GM18498 (cell line): Measurements from ENCODE around the gene ARRB1.

ENCODE experiments used
- ATAC-seq: cut with Tn5 transposase; IDR thresholded peaks from one replicate; pipeline ENCODE4 v1.9.1; 2021; ENCODE audit warnings: mild to moderate bottlenecking, moderate library complexity; ENCODE audit not compliant: unreplicated experiment

Gene ARRB1

DNA sequence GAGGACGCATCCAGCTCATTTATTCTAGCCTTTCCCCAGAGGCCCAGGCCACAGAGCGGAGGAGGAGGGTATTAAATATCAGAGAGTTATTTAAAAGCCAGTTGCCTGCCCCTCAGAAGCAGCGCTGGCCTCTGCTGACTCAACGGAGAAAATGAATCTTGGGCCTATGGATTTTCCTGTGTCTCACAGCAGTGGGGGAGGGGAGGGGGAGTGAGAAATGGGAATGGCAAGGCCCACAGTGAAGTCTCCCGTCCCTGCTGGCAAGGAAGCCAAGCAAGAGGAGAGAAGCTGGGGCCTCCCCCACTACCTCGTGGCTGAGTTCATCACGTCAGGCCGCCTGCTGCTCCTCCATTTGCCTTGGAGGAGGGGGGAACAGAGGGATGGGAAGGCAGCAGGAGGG lies 115.4 kb downstream of the ARRB1 start:
- ATAC-seq = no peak

DNA sequence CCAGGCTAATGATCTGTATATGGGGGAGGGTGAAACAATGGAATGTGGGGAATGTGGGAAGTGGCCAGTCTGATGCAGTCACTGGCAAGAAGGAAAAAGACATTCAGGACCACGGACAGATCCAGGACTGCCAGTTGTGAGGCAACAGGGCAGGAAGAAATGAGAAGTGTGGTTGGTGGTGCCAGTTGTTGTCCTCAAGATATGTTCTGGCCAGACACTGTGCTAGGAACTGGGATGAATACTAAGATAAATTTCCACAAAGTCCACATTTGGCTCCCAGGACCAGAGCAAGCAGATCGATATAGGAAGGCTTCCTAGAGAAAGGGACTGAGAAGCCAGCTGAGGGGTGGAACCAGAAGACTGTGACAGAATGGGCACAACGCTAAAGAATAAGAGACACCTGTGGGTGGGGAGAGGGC lies 117.7 kb downstream of the ARRB1 start:
- ATAC-seq = no peak

DNA sequence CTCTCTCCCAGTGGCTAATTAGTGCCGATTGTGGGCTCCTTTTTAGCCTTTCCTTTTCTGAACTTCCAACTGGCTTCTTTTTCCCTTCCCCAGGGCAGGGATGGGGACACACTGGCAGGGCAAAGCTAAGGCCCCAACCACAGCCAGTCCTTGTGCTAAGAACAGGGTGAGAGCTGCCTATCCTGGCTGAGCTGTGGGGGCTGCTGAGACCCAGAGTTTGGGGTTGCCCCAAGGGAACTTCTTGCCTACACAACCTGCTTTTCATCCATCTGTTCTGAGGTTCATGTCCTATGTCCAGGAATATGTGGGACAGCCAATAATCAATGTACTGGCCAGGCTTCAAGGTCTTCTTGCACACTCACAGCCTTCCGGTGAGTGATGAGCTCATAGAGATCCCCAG lies 120.8 kb downstream of the ARRB1 start:
- ATAC-seq = no peak

DNA sequence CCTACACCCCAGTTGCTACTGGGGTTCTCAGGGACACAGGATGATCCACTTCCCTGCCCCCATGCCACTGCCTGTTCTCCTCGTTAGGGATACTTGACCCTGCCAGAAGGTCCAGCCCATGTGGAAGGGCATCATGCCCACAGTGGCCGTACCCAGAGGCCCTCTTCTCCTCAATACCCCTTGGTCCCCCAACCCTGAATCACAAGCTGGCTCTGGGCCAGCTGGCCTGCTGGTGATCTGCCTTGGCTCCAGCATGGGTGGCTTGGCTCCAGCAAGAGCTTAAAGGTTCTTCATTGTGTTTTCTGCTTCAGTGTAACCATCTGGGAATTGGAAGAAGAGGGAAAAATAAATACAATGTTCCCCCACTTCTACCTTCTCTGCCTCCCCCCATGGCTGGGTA lies 122.0 kb downstream of the ARRB1 start:
- no peak for ATAC-seq

DNA sequence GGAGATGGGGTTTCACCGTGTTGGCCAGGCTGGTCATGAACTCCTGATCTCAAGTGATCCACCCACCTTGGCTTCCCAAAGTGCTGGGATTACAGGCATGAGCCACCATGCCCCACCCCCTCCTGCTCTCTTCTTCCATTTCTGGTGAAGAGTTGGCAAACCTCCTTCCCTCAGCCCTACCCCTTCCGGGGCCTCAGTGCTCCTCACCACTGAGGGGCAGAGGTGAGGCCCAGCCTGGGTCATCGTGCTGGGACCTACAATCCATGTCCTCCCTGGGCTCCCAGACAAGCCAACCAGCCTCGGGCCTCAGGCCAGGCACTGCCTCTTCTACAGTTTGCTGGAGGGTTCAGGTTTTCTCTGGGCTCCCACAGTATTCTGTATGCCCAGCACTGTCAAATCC lies 125.7 kb downstream of the ARRB1 start:
- no peak for ATAC-seq

DNA sequence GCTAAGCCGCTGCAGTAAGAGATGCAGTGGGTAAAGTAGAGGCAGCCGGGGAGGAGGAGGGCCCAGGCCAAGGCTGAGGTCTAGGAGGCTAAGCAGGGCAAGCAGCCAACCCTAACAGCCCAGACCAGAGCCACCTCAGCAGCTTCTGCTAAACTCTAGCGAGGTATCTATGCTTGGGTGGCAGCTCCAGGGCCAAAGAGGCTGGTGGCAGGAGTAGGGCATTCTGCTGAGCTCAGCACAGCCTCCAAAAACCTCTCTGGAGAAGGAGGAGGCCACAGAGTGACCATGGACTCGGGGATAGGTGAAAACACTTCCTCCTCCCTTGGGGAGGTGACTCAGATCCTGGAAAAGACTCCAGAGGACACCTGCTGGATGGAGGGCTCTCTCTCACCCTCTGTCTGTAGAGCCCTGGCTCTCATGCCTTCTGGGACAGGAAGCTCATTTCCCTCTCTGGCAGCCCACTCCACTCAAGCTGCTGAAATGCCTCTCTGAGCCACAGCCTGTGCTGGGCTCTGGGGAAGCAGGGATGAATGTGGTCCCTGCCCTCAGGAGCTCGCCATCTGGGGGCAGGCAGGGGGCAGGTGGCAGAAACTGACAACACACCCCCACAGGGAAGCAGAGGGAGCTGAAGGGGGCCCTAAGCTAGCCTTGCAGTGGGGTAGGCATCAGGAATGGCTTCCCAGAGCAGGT lies 127.4 kb downstream of the ARRB1 start:
- ATAC-seq = no peak

DNA sequence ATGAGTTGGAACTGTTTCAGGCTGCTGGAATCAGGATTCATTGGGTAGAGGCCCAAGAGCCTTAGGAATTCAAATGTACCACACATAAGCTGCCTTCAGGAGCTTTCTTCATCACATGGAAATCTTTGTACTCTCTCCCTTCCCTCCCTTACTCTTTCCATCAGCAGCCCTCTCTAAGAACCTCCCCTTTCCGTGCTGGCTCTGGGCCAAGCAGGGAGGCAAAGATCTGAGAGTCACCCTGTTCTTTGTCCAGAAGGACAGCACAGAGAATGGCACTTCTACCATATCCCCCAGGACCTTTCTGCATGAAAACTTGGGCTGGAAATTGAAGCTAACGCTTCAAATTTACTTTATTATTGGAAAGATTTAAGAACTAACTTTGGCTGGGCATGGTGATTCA lies 131.6 kb downstream of the ARRB1 start:
- ATAC-seq = no peak

DNA sequence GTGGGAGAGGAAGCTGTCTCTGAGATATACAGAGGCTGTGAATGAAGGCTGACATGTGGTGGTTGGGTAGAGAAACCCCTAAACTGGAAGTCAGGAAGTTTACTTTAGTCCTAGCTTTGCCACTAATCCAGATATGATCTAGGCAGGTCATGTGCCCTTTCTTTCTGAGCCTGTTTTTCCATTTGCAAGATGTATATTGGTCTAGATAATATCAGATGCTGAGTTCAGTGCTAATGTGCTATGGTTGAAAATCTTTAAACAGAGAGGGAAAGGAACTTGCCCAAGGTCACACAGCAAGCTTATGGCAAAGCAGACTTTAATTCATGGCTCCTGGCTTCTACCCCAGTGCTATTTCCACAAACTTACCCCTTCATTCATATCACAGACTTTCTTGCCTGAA lies 136.6 kb downstream of the ARRB1 start:
- no peak for ATAC-seq

DNA sequence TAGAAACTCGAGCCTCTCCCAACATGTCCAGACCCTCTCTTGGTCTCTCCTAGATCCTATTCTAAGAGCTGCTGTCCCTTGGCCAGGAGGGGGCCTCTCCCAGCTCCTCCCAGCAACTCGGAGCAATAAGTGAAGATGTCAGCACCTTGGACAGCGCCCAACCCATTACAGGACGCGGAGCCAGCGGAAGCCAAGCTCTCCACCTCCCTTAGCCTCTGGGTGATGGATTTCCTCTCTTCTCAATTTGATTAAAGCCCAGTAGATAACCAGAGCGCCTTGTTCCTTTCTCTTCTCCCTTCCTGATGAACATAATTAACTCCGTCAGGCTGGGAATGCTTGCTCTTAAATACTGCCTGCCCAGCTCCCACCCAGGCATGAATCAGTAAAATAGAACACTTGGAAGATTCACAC lies 137.0 kb downstream of the ARRB1 start:
- no peak for ATAC-seq
